NCI-H146 treated with DMSO at 0.1 percent for 48 hours (cell line): ENCODE measurements around the gene MUC4.
"Not testable (repeated sequence)": the region's sequence is repeated elsewhere in the genome, so short reads cannot be mapped to it uniquely, and the experiment has no call there.

ENCODE experiments used
- DNase-seq: peaks from one replicate; lab custom pipeline; 2025; ENCODE audit not compliant: unreplicated experiment; lab: John Stamatoyannopoulos, UW

The MUC4 gene

GRCh38 chr3:195763076-195763830 lies 48.5 kb downstream of the MUC4 start:
- DNase-seq: no peak

GRCh38 chr3:195762611-195763010 lies 49.1 kb downstream of the MUC4 start:
- DNase-seq: no peak

GRCh38 chr3:195762249-195762585 lies 49.5 kb downstream of the MUC4 start:
- DNase-seq: no peak

GRCh38 chr3:195761567-195762248 lies 50.0 kb downstream of the MUC4 start:
- DNase-seq: no peak

GRCh38 chr3:195761123-195761566 lies 50.6 kb downstream of the MUC4 start:
- DNase-seq: no peak

GRCh38 chr3:195760345-195761122 lies 51.2 kb downstream of the MUC4 start:
- no peak for DNase-seq

GRCh38 chr3:195758721-195759353 lies 52.9 kb downstream of the MUC4 start:
- DNase-seq: no peak

- no peak for DNase-seq
These were observed 53.9 kb downstream of the MUC4 start for GRCh38 chr3:195757827-195758226.

- DNase-seq: no peak
These were observed 54.3 kb downstream of the MUC4 start for GRCh38 chr3:195757438-195757770.

GRCh38 chr3:195755791-195756676 lies 55.7 kb downstream of the MUC4 start:
- DNase-seq: no peak

- no peak for DNase-seq
These were observed 56.3 kb downstream of the MUC4 start for GRCh38 chr3:195755391-195755790.

GRCh38 chr3:195754906-195755305 lies 56.8 kb downstream of the MUC4 start:
- no peak for DNase-seq

GRCh38 chr3:195754141-195754540 lies 57.6 kb downstream of the MUC4 start:
- no peak for DNase-seq

GRCh38 chr3:195753581-195753980 lies 58.1 kb downstream of the MUC4 start:
- no peak for DNase-seq

GRCh38 chr3:195752546-195753331 lies 59.0 kb downstream of the MUC4 start:
- no peak for DNase-seq

GRCh38 chr3:195752066-195752465 lies 59.7 kb downstream of the MUC4 start:
- DNase-seq: no peak

- peak; percentile 97 for DNase-seq
These were observed 60.2 kb downstream of the MUC4 start for GRCh38 chr3:195751560-195751959.

GRCh38 chr3:195750797-195751520 lies 60.8 kb downstream of the MUC4 start:
- no peak for DNase-seq

GRCh38 chr3:195749101-195749500 lies 62.6 kb downstream of the MUC4 start:
- DNase-seq: not testable (repeated sequence)
